T-helper 17 cell (primary cell): ENCODE measurements around the gene HAGH. TPM values are rescaled to one million over a fixed set of nuclear protein-coding genes. Genes with fewer than 3 reads are reported as not detected.

Source experiments
- ATAC-seq: fragments of 150-1000 bp; cut with Tn5 transposase; 2 replicates; pipeline ENCODE4 v1.10.0; 2021; ENCODE audit warnings: mild to moderate bottlenecking, moderate library complexity
- DNase-seq, 3 donors: peaks; one replicate each; pipeline versions ENCODE4 v3.0.0 to v3.0.0-alpha.2; 2020 to 2021
- H3K9me3 ChIP-seq: one replicate; pipeline ENCODE4 v1.7.0; 2013; ENCODE audit warnings: low read length, mild to moderate bottlenecking; ENCODE audit not compliant: control insufficient read depth, poor library complexity, severe bottlenecking
- H3K27ac Mint-ChIP-seq: one replicate; pipeline ENCODE4 v1.8.0; 2022; ENCODE audit warnings: mild to moderate bottlenecking, moderate library complexity, mixed read lengths
- H3K27me3 Mint-ChIP-seq: one replicate; pipeline ENCODE4 v1.8.0; 2022; ENCODE audit warnings: mixed read lengths
- H3K36me3 Mint-ChIP-seq: one replicate; pipeline ENCODE4 v1.8.0; 2022; ENCODE audit warnings: low read depth, mixed read lengths
- H3K4me1 Mint-ChIP-seq: one replicate; pipeline ENCODE4 v1.8.0; 2022; ENCODE audit warnings: mild to moderate bottlenecking, mixed read lengths
- H3K4me3 Mint-ChIP-seq: one replicate; pipeline ENCODE4 v1.8.0; 2022; ENCODE audit warnings: mild to moderate bottlenecking, moderate library complexity, mixed read lengths
- total RNA-seq, 4 donors: library from RNA in 2 of 4; stranded (reverse) in 2 of 4; gene quantifications; one replicate each; pipeline ENCODE4 v1.2.3 and lab custom pipeline; 2022 to 2026

The HAGH gene
- total RNA-seq, 2 donors from 2014 or later, result 35.8 to 37.9 TPM

GRCh38 chr16:1825381-1825863, 1.2 kb downstream of the HAGH start:
- Mint-ChIP-seq H3K27me3 (no peaks in the 10 kb centered on the region), H3K4me3 (peak overlapping the region; percentile 85), H3K36me3 (no peaks in the 10 kb centered on the region), H3K27ac (peak overlapping the region; percentile 77), H3K4me1 (peaks cover 12% of the 10 kb centered on the region)
- DNase-seq, result no peak
- no peak for ATAC-seq
- no peaks in the 10 kb centered on the region for H3K9me3 ChIP-seq

DNA sequence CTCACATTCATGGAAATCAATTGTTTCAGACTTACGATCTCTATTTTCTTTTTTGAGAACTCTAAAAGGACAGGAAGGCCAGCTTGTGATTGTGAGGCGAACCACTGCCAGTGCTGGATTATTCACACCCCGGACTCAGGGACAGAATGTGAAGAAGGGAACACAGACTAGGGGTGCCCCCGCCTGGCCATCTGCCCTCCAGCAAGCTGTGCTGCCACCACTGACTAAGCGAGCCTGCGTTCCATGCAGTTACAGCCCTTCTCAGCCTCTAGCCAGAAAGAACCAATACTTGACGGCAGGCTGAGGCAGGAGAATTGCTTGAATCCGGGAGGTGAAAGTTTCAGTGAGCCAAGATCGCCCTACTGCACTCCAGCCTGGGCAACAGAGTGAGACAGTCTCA, 2.8 kb downstream of the HAGH start:
- ATAC-seq (no peak), DNase-seq (no peak)
- Mint-ChIP-seq H3K27ac (peak overlapping the region; percentile 54), H3K36me3 (no peaks in the 10 kb centered on the region), H3K27me3 (no peaks in the 10 kb centered on the region), H3K4me3 (no peak overlapping the region), H3K4me1 (peaks cover 15% of the 10 kb centered on the region)
- H3K9me3 ChIP-seq, result no peaks in the 10 kb centered on the region

DNA sequence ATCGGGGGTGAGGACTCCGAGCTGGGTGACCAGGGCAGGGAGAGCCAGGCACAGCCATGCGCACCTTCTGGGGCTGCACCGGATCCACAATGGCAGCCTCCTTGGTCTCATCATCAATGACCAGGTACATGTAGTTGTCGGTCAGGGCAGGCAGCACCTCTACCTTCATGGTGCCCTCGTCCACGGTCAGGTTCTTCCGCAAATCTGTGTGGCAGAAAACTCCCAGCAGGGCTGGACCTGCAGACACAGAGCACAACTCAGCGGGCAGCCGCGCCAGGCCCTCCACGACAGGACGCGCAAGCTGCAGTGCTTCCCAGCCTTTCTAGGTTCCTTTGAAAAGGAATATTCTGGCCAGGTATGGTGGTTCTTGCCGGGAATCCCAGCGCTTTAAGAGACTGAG, 3.8 kb downstream of the HAGH start:
- Mint-ChIP-seq H3K4me3 (no peak overlapping the region), H3K4me1 (peaks cover 15% of the 10 kb centered on the region), H3K27me3 (no peaks in the 10 kb centered on the region), H3K36me3 (no peaks in the 10 kb centered on the region), H3K27ac (no peak overlapping the region)
- H3K9me3 ChIP-seq, result no peaks in the 10 kb centered on the region
- no peak for ATAC-seq
- no peak for DNase-seq

DNA sequence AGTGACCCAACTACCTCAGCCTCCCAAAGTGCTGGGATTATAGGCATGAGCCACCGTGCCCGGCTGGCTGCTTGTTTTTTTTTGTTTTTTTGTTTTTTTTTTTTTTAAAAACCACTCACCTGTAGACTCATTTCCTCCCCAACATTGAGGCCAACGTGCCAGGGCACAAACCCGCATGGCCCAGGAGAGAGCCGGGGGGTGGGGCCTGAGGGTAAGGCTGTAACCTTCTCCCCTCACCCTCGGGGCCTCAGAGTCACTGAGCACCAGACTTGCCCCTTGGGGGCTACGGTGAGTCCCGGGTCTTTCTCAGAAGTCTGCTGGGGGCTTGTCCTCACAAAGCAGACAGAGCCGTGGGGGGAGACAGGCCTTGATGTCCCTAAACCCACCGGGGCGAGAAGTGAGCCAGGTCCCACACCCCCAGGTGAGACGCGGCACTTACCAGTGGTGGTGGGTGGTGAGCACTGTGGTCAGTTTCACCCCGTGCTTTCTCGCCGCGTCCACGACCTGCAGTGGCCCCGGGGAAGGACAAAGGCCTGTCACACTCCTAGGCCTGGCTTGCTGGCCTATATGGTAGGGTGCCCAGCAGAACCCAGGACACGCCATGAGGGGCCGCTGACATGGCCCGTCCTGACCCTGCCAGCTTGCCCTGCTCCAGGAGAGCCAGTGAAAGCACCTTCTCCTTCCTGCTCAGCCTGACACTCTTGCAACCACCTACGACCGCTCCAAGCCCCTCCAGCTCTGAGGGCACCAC, 4.6 kb downstream of the HAGH start:
- ATAC-seq, result no peak
- Mint-ChIP-seq H3K4me1 (peaks cover 10% of the 10 kb centered on the region), H3K4me3 (no peak overlapping the region), H3K27me3 (no peaks in the 10 kb centered on the region), H3K27ac (no peak overlapping the region), H3K36me3 (no peaks in the 10 kb centered on the region)
- H3K9me3 ChIP-seq, result no peaks in the 10 kb centered on the region
- DNase-seq, result no peak

GRCh38 chr16:1820946-1821290, 5.7 kb downstream of the HAGH start:
- no peak for ATAC-seq
- no peak for DNase-seq
- no peaks in the 10 kb centered on the region for H3K36me3 Mint-ChIP-seq
- H3K4me3 Mint-ChIP-seq, result no peak overlapping the region
- no peaks in the 10 kb centered on the region for H3K9me3 ChIP-seq
- no peaks in the 10 kb centered on the region for H3K27me3 Mint-ChIP-seq
- no peak overlapping the region for H3K27ac Mint-ChIP-seq
- H3K4me1 Mint-ChIP-seq, result peaks cover 10% of the 10 kb centered on the region

- H3K9me3 ChIP-seq, result no peaks in the 10 kb centered on the region
- Mint-ChIP-seq H3K4me3 (no peak overlapping the region), H3K36me3 (no peaks in the 10 kb centered on the region), H3K27me3 (no peaks in the 10 kb centered on the region), H3K4me1 (peaks cover 7% of the 10 kb centered on the region), H3K27ac (no peak overlapping the region)
- DNase-seq (no peak), ATAC-seq (no peak)
Observed at GRCh38 chr16:1820096-1820945, 6.3 kb downstream of the HAGH start.

- Mint-ChIP-seq H3K4me3 (no peak overlapping the region), H3K27ac (peak overlapping the region; percentile 29), H3K36me3 (no peaks in the 10 kb centered on the region), H3K27me3 (no peaks in the 10 kb centered on the region), H3K4me1 (peaks cover 11% of the 10 kb centered on the region)
- no peaks in the 10 kb centered on the region for H3K9me3 ChIP-seq
- ATAC-seq (no peak), DNase-seq (no peak)
Observed at GRCh38 chr16:1819611-1820010, 7.0 kb downstream of the HAGH start.

DNA sequence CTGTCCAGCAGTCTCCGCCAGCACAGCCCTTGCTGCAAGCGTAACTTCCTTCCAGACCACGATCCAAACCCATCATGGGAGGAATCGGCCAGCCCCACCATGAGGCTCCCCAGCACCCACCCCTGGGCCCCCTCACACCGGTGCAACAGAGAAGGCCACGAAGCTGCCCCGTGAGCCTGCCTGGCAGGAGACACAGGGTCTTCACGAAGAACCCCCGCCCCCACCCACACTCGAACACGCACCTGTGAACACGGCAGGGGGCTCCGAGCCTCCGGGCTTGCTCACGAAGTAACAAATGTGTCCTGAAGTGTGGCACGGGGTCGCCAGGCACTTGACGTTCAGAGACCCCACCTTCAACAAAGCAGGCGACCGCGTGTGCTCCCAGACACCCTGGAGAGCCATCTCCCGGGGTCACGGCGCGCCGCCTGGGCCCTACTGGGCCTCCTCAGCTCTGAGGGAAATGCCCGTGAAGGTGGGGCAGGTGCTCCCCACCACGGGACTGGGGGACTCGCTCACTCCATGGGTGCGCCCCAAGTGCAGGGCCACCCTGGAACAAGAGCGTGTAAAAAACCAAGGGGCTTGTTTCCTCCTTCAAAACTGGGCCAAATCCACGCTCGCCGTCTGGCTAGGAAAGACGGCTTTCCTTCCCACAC, 7.6 kb downstream of the HAGH start:
- peaks cover 9% of the 10 kb centered on the region for H3K4me1 Mint-ChIP-seq
- H3K9me3 ChIP-seq, result no peaks in the 10 kb centered on the region
- DNase-seq (no peak), ATAC-seq (no peak)
- H3K36me3 Mint-ChIP-seq, result no peaks in the 10 kb centered on the region
- no peak overlapping the region for H3K27ac Mint-ChIP-seq
- H3K27me3 Mint-ChIP-seq, result no peaks in the 10 kb centered on the region
- no peak overlapping the region for H3K4me3 Mint-ChIP-seq

GRCh38 chr16:1818204-1818872, 8.3 kb downstream of the HAGH start:
- ATAC-seq (no peak), DNase-seq (no peak)
- Mint-ChIP-seq H3K4me1 (peaks cover 9% of the 10 kb centered on the region), H3K27ac (no peak overlapping the region), H3K27me3 (no peaks in the 10 kb centered on the region), H3K36me3 (peaks cover under 1% of the 10 kb centered on the region), H3K4me3 (no peak overlapping the region)
- H3K9me3 ChIP-seq, result no peaks in the 10 kb centered on the region

DNA sequence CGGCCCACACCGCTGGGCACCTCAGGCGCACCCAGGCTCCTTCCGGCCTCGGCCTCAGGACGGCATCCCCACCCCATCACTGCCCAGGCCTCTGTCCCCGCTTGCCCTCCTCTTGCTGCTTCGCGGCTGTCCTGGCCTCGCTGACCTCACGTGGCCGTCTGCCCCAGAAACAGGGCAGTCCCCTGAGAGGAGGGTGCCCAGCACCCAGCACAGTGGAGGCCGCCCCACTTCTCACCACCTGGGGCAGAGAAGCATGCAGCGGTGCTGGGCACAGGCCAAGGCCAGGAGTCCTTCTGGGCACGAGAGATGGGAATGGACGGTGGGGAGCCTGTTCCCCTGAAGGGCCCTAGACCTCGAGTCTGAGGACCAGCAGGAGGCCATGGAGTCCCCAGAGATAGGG, 8.9 kb downstream of the HAGH start:
- DNase-seq, result no peak
- peaks cover 13% of the 10 kb centered on the region for H3K4me1 Mint-ChIP-seq

DNA sequence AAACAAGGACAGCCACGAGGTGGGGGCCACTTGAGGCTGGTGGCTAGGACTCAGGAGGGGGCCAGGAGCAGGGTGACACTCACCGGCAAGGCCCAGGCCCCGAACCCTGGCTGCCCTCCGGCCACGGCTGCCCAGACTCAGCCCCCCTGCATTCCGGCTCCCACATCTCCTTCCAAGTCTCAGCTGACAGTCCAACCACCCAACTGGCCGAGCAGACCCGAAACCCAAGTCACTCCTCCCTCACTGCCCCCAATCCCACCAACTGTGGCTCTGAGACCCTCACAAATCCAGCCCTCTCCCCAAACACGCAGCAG, 9.4 kb downstream of the HAGH start:
- no peak overlapping the region for H3K27ac Mint-ChIP-seq
- peaks cover 13% of the 10 kb centered on the region for H3K4me1 Mint-ChIP-seq
- H3K4me3 Mint-ChIP-seq, result no peak overlapping the region
- no peaks in the 10 kb centered on the region for H3K27me3 Mint-ChIP-seq
- no peaks in the 10 kb centered on the region for H3K9me3 ChIP-seq
- H3K36me3 Mint-ChIP-seq, result peaks cover 4% of the 10 kb centered on the region
- no peak for ATAC-seq
- no peak for DNase-seq

More for the DNA sequence above, 8.9 kb downstream of the HAGH start:
- Mint-ChIP-seq H3K27ac (no peak overlapping the region), H3K27me3 (no peaks in the 10 kb centered on the region), H3K36me3 (peaks cover 4% of the 10 kb centered on the region), H3K4me3 (no peak overlapping the region)
- no peaks in the 10 kb centered on the region for H3K9me3 ChIP-seq
- ATAC-seq, result no peak

- no peak overlapping the region for H3K27ac Mint-ChIP-seq
- H3K4me1 Mint-ChIP-seq, result peaks cover 13% of the 10 kb centered on the region
- DNase-seq, result no peak
- H3K36me3 Mint-ChIP-seq, result peaks cover 4% of the 10 kb centered on the region
- no peak for ATAC-seq
- H3K9me3 ChIP-seq, result no peaks in the 10 kb centered on the region
- no peak overlapping the region for H3K4me3 Mint-ChIP-seq
- no peaks in the 10 kb centered on the region for H3K27me3 Mint-ChIP-seq
Observed at GRCh38 chr16:1816396-1817275, 10.0 kb downstream of the HAGH start.
